HG02588 (cell line): ENCODE measurements around the gene STAC3.

Experiments used
- ATAC-seq: cut with Tn5 transposase; IDR thresholded peaks from one replicate; pipeline ENCODE4 v1.9.1; 2021; ENCODE audit warnings: mild to moderate bottlenecking, moderate library complexity; ENCODE audit not compliant: unreplicated experiment

The STAC3 gene

GRCh38 chr12:57195186-57195585 is 55.8 kb downstream of the STAC3 start:
- ATAC-seq = no peak

GRCh38 chr12:57194253-57194652 is 56.7 kb downstream of the STAC3 start:
- no peak for ATAC-seq

DNA sequence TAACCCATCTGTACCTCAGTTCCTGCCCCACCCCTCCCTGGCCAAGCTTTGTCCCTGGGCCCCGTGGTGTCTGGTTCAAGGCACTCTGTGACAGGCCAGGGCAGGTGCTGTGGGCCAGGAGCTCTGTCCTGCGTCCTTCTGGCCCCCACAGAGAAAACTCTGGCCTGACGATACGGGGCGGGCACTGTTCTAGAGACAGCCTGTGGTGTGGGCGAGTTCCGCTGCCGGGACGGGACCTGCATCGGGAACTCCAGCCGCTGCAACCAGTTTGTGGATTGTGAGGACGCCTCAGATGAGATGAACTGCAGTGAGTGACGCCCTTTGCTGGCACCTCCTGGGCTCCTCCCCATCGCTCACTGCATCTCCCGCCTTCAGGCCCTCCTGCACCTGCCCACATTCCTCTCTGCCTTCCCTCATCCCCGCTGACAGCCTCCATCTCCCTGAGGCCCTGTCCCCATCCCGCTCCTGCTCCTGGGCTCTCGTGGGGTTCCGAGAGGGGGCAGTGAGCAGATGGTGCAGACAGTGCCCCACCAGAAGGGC is 57.2 kb downstream of the STAC3 start:
- no peak for ATAC-seq
